ENCODE data around the gene NHS.
"Not testable (repeated sequence)": the region's sequence is repeated elsewhere in the genome, so short reads cannot be mapped to it uniquely, and the experiment has no call there.

NHS gene

GRCh38 chrX:17549107-17549651, 174.2 kb downstream of the NHS start:
- DNase-seq (ENCODE audit: low read depth): no peak

GRCh38 chrX:17550011-17550410, 175.0 kb downstream of the NHS start:
- no peak for DNase-seq (ENCODE audit: low read depth)

DNA sequence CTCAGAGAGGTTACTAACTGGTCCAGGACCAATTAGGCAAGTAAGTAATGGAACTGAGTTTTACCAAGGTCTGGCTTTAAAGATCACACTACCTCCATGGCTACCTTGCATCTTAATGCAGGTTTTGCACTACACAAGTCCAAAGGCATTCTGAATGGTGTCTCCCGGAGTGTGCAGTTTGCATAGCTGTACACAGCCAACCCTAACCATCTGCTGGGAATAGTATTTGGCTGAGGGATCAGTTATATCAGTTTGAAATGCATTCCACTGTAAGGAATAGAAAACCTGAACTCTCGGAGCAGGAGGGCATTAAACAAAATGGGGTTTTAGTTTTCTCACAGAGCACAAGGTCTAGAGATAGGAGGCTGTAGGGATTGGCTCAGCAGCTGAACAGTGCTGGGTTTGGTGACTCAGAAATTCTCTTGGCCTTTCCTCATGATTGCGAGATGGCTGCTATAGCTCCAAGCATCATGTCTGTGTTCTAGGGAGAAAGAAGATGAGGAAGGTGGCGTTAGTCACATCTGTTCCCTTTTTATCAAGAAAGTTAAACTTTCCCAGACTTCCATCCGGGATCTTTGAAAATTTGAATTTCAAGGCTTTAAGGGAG, 177.1 kb downstream of the NHS start:
- no peak for DNase-seq (ENCODE audit: low read depth)

DNA sequence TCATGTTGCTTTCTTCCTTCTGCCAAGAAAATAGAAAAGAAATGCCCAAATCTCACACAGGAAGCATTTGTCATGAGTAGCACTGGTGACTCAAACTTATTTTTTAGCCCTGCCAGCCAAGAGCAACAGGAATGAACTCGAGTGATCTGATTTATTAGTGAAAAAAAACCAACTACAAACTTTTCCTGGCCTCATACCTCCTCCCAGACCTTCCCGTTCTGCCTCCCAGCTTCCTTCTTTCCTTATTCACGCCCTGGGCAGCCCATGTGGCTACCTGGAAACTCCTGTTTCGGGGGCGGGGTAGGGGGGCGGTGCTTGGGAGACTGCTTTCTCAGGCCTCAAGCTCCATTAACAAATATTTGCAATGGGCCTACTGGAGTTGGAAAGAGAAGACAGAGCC, 178.5 kb downstream of the NHS start:
- DNase-seq (ENCODE audit: low read depth): no peak

DNA sequence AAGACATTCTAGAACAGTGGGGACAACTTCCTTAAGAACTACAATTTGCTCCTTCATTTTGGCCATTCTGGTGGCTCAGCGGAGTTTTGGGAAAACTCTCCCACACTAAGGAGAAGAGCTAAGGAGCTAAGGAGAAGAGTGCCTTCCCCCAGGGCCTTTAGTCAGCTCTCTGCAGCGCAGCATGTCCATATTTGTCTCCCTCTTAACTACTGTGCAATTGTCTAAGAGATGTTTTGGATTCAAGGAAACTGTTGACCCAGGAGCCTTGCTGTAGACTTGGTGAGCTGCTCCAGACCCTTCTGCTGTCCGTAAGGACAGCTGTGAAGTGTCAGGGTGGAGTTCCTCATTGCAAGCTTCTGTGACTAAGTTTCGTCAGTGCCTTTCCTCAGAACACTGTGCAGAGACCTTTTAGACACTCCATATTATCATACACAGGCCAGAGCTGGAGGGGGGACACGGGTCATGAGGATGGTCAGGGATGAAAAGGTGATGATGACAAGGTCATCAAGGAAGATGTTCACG, 179.0 kb downstream of the NHS start:
- no peak for DNase-seq (ENCODE audit: low read depth)

- DNase-seq (ENCODE audit: low read depth): no peak
These were observed 179.9 kb downstream of the NHS start for GRCh38 chrX:17554914-17555313.

DNA sequence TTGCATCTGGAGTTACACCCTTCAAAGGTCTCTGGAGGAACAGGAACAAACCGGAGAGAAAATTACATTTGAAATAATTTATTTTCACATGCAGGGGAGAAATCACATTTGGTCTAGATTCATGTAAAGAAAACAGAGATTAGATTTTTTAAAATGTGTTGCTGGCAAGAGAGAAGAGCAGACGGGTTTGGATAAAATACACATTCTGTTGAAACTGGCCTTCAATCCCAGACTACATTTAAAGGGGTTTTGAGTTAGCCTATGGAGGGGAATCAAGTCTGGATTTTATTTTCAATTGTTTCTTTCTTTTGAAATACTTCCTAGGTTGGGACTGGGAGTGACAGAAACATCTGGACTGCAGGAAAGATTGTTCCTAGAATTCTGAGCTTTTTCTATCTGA, 180.8 kb downstream of the NHS start:
- DNase-seq (ENCODE audit: low read depth): no peak

DNA sequence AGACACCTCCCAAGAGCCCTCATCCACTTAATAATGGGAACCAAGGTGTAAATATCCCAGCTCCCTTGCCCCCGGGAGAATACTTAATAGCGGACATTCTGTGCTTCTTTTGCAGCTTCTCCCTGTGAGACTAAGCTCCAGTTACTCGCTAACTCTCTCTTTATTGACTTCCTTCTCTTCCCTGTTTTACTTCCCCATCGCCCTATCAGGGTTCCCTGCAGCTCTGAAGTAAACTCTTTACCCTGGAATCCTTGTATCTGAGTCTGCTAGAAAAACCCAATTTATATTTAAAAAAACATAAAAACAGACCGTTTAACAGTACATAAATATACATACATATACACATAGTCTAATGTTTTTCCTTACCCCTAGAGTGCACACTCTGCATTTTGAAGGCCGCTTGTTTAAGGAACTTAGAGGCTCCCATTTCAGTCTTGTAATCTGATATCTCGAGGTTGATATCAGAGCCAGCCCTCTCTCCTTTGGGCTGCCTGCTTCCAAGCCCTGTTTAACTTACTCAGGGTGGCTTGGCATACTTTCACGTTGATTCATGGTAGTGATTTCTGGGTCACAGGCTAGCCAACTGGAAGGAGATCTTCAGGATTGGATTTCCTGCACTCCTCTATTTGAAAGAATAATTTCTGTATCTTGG, 184.9 kb downstream of the NHS start:
- DNase-seq (ENCODE audit: low read depth): no peak

DNA sequence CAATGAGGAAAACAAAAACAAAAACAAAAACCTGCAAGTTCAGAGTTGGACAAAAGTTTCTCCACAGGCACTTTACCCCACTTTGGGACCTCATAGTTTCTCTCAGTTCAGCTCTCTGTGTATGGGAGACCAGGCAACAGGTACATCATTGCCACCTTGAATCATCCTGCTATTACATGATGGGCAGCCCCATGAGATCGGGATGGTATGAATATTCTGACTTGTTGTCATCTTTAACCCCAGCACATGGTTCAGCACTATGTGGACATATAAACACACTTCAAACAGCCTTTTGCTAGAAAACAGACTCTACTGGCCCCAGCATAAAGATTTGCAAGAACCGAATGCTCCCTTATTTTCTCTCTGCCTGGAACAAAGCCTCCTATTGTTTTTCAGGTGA, 185.4 kb downstream of the NHS start:
- no peak for DNase-seq (ENCODE audit: low read depth)

GRCh38 chrX:17563076-17563475, 188.1 kb downstream of the NHS start:
- DNase-seq (ENCODE audit: low read depth): no peak

DNA sequence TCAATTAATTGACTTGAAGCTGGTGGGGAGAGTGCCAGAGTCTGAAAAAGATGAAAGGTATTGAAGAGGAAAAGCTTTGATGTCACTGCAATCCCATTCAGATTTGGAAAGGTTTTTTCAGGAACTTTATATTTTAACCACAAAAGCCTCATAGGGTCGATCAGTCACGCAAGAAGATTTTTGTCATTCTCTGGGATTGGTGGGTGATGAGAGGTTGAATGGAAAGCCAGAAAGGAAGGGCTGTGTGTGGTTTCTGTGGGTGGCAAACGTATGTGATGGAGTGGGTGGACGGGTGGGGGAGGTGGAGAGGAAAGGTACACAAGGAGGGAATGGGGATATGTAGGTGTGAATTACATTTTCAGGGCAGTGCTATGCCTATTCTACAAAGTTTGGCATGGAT, 188.5 kb downstream of the NHS start:
- no peak for DNase-seq (ENCODE audit: low read depth)

DNA sequence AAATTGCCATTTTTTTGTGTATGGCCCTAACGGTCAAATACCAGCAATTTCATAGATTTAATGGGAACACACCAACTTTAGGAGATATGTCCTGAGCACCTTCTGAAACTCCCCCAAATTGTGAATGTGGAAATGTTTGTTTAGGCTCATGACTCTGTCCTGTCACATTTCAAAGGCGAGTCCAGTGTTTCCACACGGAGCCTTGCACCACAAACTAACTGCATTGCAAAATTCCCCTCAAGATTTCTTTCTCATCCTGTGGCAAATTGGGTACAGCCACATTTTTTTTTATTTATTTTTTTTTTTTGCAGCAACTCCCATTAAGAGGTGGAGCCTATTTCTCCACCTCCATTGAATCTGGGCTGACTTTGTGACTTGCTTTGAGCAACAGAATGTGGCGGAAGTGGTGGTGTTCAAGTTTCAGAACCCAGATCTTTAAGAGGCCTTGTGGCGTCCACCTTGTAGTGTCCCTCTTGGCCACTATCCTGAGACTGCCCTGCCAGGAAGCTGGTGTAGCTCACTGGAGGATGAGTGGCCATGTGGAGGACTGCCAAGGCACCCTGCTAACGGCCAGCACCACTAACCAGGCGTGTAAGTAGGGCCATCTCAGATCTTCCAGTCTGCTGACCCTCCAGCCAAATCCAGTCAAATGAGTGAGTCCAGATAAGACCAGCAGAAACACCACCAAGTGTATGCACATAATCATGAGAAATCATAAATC, 189.8 kb downstream of the NHS start:
- DNase-seq (ENCODE audit: low read depth): no peak

DNA sequence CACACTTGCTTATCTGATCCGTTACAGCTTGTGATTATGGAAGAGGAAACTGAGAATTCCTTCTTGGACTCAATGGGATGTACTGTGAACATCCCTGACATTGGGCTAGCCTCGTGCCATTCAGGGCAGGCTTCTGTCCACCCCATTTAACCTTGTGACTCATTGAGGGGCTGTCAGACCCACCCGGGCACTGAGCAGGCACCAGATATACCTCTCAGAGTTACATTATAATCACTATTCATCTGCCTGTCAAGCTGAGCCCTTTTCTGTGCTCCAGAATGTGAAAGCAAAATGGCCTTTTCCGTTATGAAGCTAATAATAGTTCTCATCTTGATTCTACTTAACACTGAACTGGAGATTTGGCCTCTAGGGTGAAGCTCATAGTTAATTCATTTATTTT, 191.7 kb downstream of the NHS start:
- DNase-seq (ENCODE audit: low read depth): no peak

DNA sequence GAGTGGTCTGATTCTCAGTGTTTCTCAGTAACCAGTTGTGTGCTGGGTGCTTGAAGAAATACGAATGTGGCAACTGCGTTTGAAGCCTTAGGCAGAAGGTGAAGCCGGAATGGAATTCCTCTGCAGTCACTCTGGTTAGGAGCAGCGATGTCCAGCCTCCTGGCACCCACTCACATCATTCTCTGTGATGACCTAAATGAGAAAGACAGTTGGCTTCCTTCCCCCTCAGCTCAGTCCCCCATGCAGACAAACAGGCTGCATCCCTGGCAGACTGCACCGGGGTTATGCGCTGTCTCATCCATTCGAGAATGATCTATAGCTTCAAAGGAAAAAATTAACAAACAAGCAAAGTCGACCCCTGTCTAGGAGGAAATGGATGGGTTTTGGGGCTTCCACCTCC, 192.2 kb downstream of the NHS start:
- no peak for DNase-seq (ENCODE audit: low read depth)

DNA sequence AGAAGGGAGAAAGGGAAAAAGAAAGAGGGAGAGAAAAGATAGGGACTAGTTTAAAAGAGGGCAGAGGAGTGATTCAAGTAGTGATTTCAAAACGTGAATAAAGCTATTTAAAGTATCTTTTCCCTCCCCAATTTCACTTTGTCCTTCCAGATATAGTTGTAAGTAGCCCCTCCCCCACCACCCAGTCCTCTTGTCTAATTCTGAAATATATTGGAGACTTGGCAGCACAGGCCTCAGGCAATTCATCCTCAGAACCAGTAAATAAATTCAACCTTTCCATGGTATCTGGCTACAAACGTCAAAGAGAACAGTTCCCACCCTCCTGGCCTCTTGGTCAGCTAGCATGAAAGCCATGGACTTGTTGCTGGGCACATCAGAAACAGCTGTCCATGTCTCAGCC, 192.8 kb downstream of the NHS start:
- no peak for DNase-seq (ENCODE audit: low read depth)

DNA sequence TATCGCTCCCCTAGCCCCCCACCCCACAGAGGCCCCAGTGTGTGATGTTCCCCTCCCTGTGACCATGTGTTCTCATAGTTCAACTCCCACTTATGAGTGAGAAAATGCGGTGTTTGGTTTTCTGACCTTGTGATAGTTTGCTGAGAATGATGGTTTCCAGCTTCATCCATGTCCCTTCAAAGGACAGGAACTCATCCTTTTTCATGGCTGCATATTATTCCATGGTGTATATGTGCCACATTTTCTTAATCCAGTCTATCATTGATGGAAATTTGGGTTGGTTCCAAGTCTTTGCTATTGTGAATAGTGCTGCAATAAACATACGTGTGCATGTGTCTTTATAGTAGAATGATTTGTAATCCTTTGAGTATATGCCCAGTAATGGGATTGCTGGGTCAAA, 193.8 kb downstream of the NHS start:
- DNase-seq (ENCODE audit: low read depth): not testable (repeated sequence)

- DNase-seq (ENCODE audit: low read depth): no peak
These were observed 204.0 kb downstream of the NHS start for GRCh38 chrX:17579026-17579425.

GRCh38 chrX:17580539-17581152, 205.6 kb downstream of the NHS start:
- DNase-seq (ENCODE audit: low read depth): no peak

- no peak for DNase-seq (ENCODE audit: low read depth)
These were observed 206.6 kb downstream of the NHS start for GRCh38 chrX:17581641-17582040.

GRCh38 chrX:17584248-17584681, 209.3 kb downstream of the NHS start:
- DNase-seq (ENCODE audit: low read depth): no peak

DNA sequence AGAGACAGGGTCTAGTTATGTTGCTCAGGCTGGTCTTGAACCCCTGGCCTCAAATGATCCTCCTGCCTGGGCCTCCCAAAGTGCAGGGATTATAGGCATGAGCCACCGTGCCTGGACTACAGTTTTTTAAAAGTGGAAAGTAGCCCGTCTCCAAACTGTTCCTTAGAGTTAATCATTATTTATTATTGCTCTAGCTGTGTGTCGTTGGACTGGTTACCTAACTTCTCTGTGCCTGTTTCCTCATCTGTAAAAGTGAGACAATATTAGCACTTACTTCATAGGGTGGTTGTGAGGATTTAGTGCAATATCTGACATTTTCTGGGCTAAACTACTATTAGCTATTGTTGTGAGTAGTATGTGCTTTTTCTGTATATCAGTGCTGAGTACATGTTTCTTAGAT, 210.0 kb downstream of the NHS start:
- no peak for DNase-seq (ENCODE audit: low read depth)

GRCh38 chrX:17587366-17587765, 212.4 kb downstream of the NHS start:
- DNase-seq (ENCODE audit: low read depth): no peak

GRCh38 chrX:17588303-17588702, 213.3 kb downstream of the NHS start:
- no peak for DNase-seq (ENCODE audit: low read depth)
